Activated CD4-positive, alpha-beta T cell treated with anti-CD3 and anti-CD28 coated beads for 1 hour (primary cell): Measurements from ENCODE around the gene TMPRSS3.

Source experiments
- DNase-seq: peaks from one replicate; pipeline ENCODE4 v3.0.0-alpha.2; 2020

TMPRSS3 gene

GRCh38 chr21:42395905-42396651, at the start of gene TMPRSS3:
TMPRSS3 (minus strand) TSS chr21:42396052; CDS start chr21:42395417, 635 bp downstream.
- no peak for DNase-seq

- DNase-seq, result no peak
Observed at GRCh38 chr21:42445311-42445710, 49.5 kb upstream of the TMPRSS3 start.

GRCh38 chr21:42444745-42445059, 48.9 kb upstream of the TMPRSS3 start:
- no peak for DNase-seq

GRCh38 chr21:42443876-42444744, 48.3 kb upstream of the TMPRSS3 start:
- no peak for DNase-seq

GRCh38 chr21:42443181-42443785, 47.4 kb upstream of the TMPRSS3 start:
- DNase-seq, result no peak

- DNase-seq, result no peak
Observed at GRCh38 chr21:42441963-42442362, 46.1 kb upstream of the TMPRSS3 start.

- DNase-seq, result no peak
Observed at GRCh38 chr21:42440187-42440792, 44.4 kb upstream of the TMPRSS3 start.

GRCh38 chr21:42439284-42440186, 43.7 kb upstream of the TMPRSS3 start:
- DNase-seq, result no peak

- DNase-seq, result no peak
Observed at GRCh38 chr21:42438316-42439205, 42.7 kb upstream of the TMPRSS3 start.

GRCh38 chr21:42437786-42438185, 41.9 kb upstream of the TMPRSS3 start:
- no peak for DNase-seq

GRCh38 chr21:42436914-42437313, 41.1 kb upstream of the TMPRSS3 start:
- no peak for DNase-seq

GRCh38 chr21:42435833-42436232, 40.0 kb upstream of the TMPRSS3 start:
- no peak for DNase-seq

- no peak for DNase-seq
Observed at GRCh38 chr21:42435401-42435800, 39.5 kb upstream of the TMPRSS3 start.

- DNase-seq, result no peak
Observed at GRCh38 chr21:42434884-42435283, 39.0 kb upstream of the TMPRSS3 start.

- DNase-seq, result no peak
Observed at GRCh38 chr21:42433946-42434551, 38.2 kb upstream of the TMPRSS3 start.

GRCh38 chr21:42432695-42433094, 36.8 kb upstream of the TMPRSS3 start:
- no peak for DNase-seq

- no peak for DNase-seq
Observed at GRCh38 chr21:42431196-42431595, 35.3 kb upstream of the TMPRSS3 start.

GRCh38 chr21:42430521-42430920, 34.7 kb upstream of the TMPRSS3 start:
- no peak for DNase-seq

- no peak for DNase-seq
Observed at GRCh38 chr21:42429856-42430255, 34.0 kb upstream of the TMPRSS3 start.

- DNase-seq, result no peak
Observed at GRCh38 chr21:42429021-42429420, 33.2 kb upstream of the TMPRSS3 start.
